ENCODE data around the gene PLEKHM2.

PLEKHM2 gene

DNA sequence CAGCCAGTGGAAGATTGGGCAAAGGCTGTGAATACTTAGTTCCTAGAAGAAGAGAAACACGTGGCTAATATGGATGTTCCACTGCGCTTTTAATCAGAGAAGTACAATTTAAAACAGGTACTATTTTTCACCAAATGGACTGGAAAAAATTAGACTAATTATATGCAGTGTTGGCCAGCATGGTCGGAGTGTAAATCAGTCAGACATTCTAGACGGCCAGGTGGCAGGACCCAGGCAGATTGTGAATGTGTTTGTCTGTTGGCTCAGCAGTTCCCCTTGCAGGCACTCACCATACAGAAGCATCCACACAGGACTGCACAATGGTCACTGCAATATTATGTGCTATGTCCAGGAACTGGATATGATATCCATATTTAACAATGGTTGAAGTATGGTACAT is 28.0 kb downstream of the PLEKHM2 start:
- Histone ChIP-seq H3K9ac (ENCODE audit: low read length) (no peak overlapping the region), H3K36me3 (replicated peaks; ENCODE audit: insufficient read depth, low read length) (no peaks in the 10 kb centered on the region), H2AFZ (ENCODE audit: low read length) (no peak overlapping the region), H3K4me3 (ENCODE audit: low read length) (no peak overlapping the region), H3K4me2 (ENCODE audit: low read depth, low read length) (no peak overlapping the region), H4K20me1 (ENCODE audit: insufficient read depth, low read length) (no peaks in the 10 kb centered on the region), H3K9me3 (replicated peaks; ENCODE audit: insufficient read depth, low read length) (no peaks in the 10 kb centered on the region), H3K27me3 (replicated peaks; ENCODE audit: insufficient read depth, low read length) (no peaks in the 10 kb centered on the region), H3K27ac (ENCODE audit: low read length) (no peak overlapping the region), H3K4me1 (ENCODE audit: low read length) (no peaks in the 10 kb centered on the region), H3K79me2 (ENCODE audit: low read length) (peaks cover 61% of the 10 kb centered on the region), H3K9me2 (replicated peaks; ENCODE audit: insufficient read depth, low read length) (no peaks in the 10 kb centered on the region), H3F3A (ENCODE audit: insufficient read depth, low read length) (no peaks in the 10 kb centered on the region)
- TF ChIP-seq EZH2 (optimal IDR thresholded peaks at IDR 0.05; ENCODE audit: low read depth, low read length) (no peak), EZH2phosphoT487 (IDR thresholded peaks at IDR 0.05; ENCODE audit: low read length) (no peak)
- TF ChIP-seq, protein P1, sequence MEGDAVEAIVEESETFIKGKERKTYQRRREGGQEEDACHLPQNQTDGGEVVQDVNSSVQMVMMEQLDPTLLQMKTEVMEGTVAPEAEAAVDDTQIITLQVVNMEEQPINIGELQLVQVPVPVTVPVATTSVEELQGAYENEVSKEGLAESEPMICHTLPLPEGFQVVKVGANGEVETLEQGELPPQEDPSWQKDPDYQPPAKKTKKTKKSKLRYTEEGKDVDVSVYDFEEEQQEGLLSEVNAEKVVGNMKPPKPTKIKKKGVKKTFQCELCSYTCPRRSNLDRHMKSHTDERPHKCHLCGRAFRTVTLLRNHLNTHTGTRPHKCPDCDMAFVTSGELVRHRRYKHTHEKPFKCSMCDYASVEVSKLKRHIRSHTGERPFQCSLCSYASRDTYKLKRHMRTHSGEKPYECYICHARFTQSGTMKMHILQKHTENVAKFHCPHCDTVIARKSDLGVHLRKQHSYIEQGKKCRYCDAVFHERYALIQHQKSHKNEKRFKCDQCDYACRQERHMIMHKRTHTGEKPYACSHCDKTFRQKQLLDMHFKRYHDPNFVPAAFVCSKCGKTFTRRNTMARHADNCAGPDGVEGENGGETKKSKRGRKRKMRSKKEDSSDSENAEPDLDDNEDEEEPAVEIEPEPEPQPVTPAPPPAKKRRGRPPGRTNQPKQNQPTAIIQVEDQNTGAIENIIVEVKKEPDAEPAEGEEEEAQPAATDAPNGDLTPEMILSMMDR (IDR thresholded peaks at IDR 0.05; ENCODE audit: low read length): no peak
- DNase-seq: no peak

DNA sequence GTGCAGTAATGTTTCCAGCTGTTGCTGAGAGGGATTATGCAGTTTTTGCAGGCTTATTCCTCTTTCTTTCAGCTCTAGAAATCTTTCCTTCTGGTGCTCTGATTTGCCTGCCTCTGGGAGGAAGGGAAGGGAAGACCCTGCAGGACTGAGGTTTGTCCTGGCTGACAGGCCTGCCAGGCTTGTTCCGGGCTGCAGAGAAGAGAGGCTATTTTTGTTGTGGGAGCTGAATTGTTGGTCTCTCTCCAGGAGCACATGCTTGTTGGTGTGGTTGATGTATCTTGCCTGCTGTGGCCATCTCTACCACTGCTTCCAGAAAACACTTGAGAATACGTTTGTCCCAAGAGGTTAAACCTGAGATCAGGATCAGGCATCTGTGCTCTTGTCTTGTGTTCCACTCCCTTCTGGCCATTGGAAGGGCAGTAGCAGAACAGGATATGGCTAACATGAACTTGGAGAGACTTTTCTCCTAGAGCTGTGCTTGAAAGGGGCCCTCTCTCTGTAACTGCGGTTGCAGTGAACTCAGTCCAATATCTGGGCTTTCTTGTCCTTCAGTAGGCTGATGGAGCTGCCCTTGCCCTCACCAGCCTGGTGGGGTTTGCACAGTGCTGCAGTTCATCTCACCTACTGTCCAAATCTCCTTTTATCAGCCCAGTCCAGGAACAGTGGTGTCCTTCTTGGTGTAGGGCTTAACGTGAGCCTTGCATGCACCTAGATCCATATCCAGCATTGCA is 30.5 kb downstream of the PLEKHM2 start:
- no peaks in the 10 kb centered on the region for H4K20me1 ChIP-seq (ENCODE audit: insufficient read depth, low read length)
- no peaks in the 10 kb centered on the region for H3K9me2 ChIP-seq (replicated peaks; ENCODE audit: insufficient read depth, low read length)
- no peak overlapping the region for H3K4me3 ChIP-seq (ENCODE audit: low read length)
- no peaks in the 10 kb centered on the region for H3K9me3 ChIP-seq (replicated peaks; ENCODE audit: insufficient read depth, low read length)
- H3K9ac ChIP-seq (ENCODE audit: low read length): no peak overlapping the region
- H3K4me1 ChIP-seq (ENCODE audit: low read length): no peaks in the 10 kb centered on the region
- TF ChIP-seq, protein P1 (IDR thresholded peaks at IDR 0.05; ENCODE audit: low read length): no peak
- TF ChIP-seq EZH2 (optimal IDR thresholded peaks at IDR 0.05; ENCODE audit: low read depth, low read length) (no peak), EZH2phosphoT487 (IDR thresholded peaks at IDR 0.05; ENCODE audit: low read length) (no peak)
- H3K27ac ChIP-seq (ENCODE audit: low read length): no peak overlapping the region
- H3K27me3 ChIP-seq (replicated peaks; ENCODE audit: insufficient read depth, low read length): no peaks in the 10 kb centered on the region
- H3K36me3 ChIP-seq (replicated peaks; ENCODE audit: insufficient read depth, low read length): no peaks in the 10 kb centered on the region
- no peaks in the 10 kb centered on the region for H3F3A ChIP-seq (ENCODE audit: insufficient read depth, low read length)
- H2AFZ ChIP-seq (ENCODE audit: low read length): no peak overlapping the region
- no peak for DNase-seq
- peaks cover 41% of the 10 kb centered on the region for H3K79me2 ChIP-seq (ENCODE audit: low read length)
- H3K4me2 ChIP-seq (ENCODE audit: low read depth, low read length): no peak overlapping the region

GRCh38 chr1:15717418-15718125 is 33.5 kb downstream of the PLEKHM2 start:
- Histone ChIP-seq H3K27me3 (replicated peaks; ENCODE audit: insufficient read depth, low read length) (no peaks in the 10 kb centered on the region), H3K79me2 (ENCODE audit: low read length) (peaks cover 24% of the 10 kb centered on the region), H3F3A (ENCODE audit: insufficient read depth, low read length) (no peaks in the 10 kb centered on the region), H3K4me1 (ENCODE audit: low read length) (no peaks in the 10 kb centered on the region), H3K9me3 (replicated peaks; ENCODE audit: insufficient read depth, low read length) (no peaks in the 10 kb centered on the region), H3K4me3 (ENCODE audit: low read length) (no peak overlapping the region), H2AFZ (ENCODE audit: low read length) (no peak overlapping the region), H3K4me2 (ENCODE audit: low read depth, low read length) (no peak overlapping the region), H3K36me3 (replicated peaks; ENCODE audit: insufficient read depth, low read length) (no peaks in the 10 kb centered on the region), H3K27ac (ENCODE audit: low read length) (no peak overlapping the region), H3K9me2 (replicated peaks; ENCODE audit: insufficient read depth, low read length) (no peaks in the 10 kb centered on the region), H4K20me1 (ENCODE audit: insufficient read depth, low read length) (no peaks in the 10 kb centered on the region), H3K9ac (ENCODE audit: low read length) (no peak overlapping the region)
- TF ChIP-seq, protein P1 (IDR thresholded peaks at IDR 0.05; ENCODE audit: low read length): no peak
- no peak for TF ChIP-seq EZH2phosphoT487 (IDR thresholded peaks at IDR 0.05; ENCODE audit: low read length)
- no peak for TF ChIP-seq EZH2 (optimal IDR thresholded peaks at IDR 0.05; ENCODE audit: low read depth, low read length)
- no peak for DNase-seq

Measured in MM.1S (cell line).